Rectal smooth muscle tissue (tissue), 1 donor: ENCODE results near the gene KIAA1217.
"Not testable (repeated sequence)": the region's sequence is repeated elsewhere in the genome, so short reads cannot be mapped to it uniquely, and the experiment has no call there.

ENCODE experiments used
- H3K27ac ChIP-seq: one replicate; pipeline ENCODE4 v1.7.0; 2013; ENCODE audit warnings: low read depth, low read length, inconsistent platforms
- H3K27me3 ChIP-seq: one replicate; pipeline ENCODE4 v1.7.0; 2013; ENCODE audit warnings: low read length; ENCODE audit not compliant: control insufficient read depth, insufficient read depth
- H3K36me3 ChIP-seq: one replicate; pipeline ENCODE4 v1.7.0; 2013; ENCODE audit warnings: low read length; ENCODE audit not compliant: control insufficient read depth, insufficient read depth
- H3K4me1 ChIP-seq: one replicate; pipeline ENCODE4 v1.7.0; 2013; ENCODE audit warnings: low read length; ENCODE audit not compliant: control insufficient read depth, insufficient read depth
- H3K4me3 ChIP-seq: one replicate; pipeline ENCODE4 v1.7.0; 2013; ENCODE audit warnings: low read length
- H3K9ac ChIP-seq: one replicate; pipeline ENCODE4 v1.7.0; 2013; ENCODE audit warnings: low read length

KIAA1217 gene

DNA sequence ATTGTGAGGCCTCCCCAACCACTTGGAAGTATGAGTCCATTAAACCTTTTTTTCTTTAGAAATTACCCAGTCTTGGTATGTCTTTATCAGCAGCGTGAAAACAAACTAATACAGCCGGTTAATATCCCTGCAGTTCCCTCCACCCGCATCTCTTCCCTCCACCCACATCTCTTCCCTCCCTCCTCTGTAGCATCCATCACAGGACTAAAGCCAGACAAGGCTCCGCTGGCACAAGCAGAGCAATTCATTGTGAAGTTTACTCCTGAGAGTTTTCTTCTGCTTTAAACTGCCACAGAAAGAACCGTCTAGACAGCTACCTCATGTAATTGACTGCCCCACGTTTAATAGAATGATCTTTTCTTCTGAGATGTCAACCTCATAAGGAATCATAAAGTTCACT lies 131.5 kb downstream of the KIAA1217 start:
- no peaks in the 10 kb centered on the region for H3K36me3 ChIP-seq
- no peak overlapping the region for H3K9ac ChIP-seq
- peaks cover 2% of the 10 kb centered on the region for H3K4me1 ChIP-seq
- no peak overlapping the region for H3K27ac ChIP-seq
- no peaks in the 10 kb centered on the region for H3K27me3 ChIP-seq
- no peak overlapping the region for H3K4me3 ChIP-seq

GRCh38 chr10:24340883-24341282 lies 131.9 kb downstream of the KIAA1217 start:
- Histone ChIP-seq H3K9ac (no peak overlapping the region), H3K27me3 (no peaks in the 10 kb centered on the region), H3K36me3 (no peaks in the 10 kb centered on the region), H3K27ac (no peak overlapping the region), H3K4me1 (peaks cover 2% of the 10 kb centered on the region), H3K4me3 (no peak overlapping the region)

GRCh38 chr10:24341371-24341770 lies 132.4 kb downstream of the KIAA1217 start:
- Histone ChIP-seq H3K27me3 (no peaks in the 10 kb centered on the region), H3K27ac (no peak overlapping the region), H3K4me1 (peaks cover 2% of the 10 kb centered on the region), H3K9ac (no peak overlapping the region), H3K36me3 (no peaks in the 10 kb centered on the region), H3K4me3 (no peak overlapping the region)

DNA sequence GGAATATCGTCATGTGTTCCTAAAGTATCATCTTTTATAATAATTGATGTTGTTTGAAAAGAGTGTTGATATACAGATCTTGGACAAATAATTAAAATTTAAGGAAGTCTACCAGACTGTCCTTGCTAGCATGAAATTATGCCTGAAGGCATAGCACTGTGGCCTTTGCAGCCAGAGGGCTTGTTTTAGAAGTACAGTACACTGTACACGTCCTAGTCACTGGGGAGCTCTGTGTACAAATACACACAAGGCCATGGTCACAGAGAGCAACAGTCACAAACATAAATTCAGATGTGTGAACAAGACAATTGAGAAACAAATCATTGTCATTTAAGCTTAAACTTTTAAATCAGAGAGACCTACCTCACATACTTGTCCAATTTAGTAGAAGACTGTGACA lies 133.0 kb downstream of the KIAA1217 start:
- Histone ChIP-seq H3K4me1 (peaks cover 2% of the 10 kb centered on the region), H3K36me3 (no peaks in the 10 kb centered on the region), H3K9ac (no peak overlapping the region), H3K27ac (no peak overlapping the region), H3K27me3 (no peaks in the 10 kb centered on the region), H3K4me3 (no peak overlapping the region)

DNA sequence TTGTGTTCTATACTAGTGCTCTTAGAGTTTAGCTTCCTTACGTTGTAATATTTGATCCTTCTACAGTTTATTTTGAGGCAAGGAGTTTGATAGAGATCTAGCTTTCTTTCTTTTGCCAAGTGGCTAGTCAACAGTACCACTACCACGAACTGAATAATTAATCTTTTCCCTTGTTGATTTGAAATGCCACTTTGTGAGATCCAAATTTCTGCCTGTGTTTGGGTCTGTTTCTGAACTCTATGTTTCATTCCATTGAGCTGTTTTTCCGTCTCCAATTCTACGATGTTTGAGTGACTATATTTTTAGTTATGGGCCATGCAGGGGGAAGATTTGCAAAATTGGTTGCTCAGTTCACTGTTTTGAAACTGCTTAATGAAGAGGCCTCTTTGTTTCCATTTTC lies 134.7 kb downstream of the KIAA1217 start:
- Histone ChIP-seq H3K9ac (no peak overlapping the region), H3K27me3 (no peaks in the 10 kb centered on the region), H3K36me3 (no peaks in the 10 kb centered on the region), H3K4me1 (peaks cover 2% of the 10 kb centered on the region), H3K4me3 (no peak overlapping the region), H3K27ac (no peak overlapping the region)

- no peak overlapping the region for H3K9ac ChIP-seq
- H3K4me1 ChIP-seq = peaks cover 2% of the 10 kb centered on the region
- peak overlapping the region; percentile 37 for H3K27ac ChIP-seq
- no peak overlapping the region for H3K4me3 ChIP-seq
- H3K36me3 ChIP-seq = no peaks in the 10 kb centered on the region
- H3K27me3 ChIP-seq = no peaks in the 10 kb centered on the region
Measured at GRCh38 chr10:24344279-24344678, 135.3 kb downstream of the KIAA1217 start.

DNA sequence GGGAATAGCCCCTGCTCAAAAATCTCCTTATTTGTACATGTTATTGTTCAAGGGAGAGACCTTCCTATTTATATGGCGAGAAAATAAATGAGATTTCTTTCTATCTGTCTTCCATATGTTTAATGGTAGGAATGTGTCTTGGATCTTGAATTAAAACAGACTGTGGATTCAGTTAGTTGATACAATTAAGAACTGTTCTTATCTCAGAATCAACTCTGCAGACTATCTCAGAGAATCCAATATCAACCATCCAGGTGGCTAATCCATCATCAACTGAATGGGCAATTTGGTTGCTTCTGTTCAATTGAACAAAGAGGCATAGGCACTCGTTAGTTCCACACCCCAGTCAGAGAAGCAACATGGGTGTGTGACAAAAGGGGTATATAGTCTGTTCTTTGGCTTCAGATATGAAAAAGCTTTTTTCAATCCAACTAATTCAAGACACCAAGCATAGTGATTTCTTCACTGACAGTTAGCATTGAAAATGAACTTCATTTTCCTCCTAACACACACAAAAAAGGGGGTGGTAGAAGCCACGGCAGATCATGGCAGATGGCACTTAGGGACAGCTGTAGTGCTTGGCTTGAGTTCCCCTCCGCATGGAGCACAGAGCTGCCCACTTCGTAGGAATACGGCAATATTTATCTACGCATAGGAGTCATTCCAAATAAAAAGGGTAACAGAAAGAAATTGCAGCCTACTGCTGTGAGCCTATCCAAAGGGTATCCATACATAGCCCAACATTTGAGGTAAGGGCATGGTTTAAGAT lies 135.9 kb downstream of the KIAA1217 start:
- Histone ChIP-seq H3K36me3 (no peaks in the 10 kb centered on the region), H3K27me3 (no peaks in the 10 kb centered on the region), H3K4me1 (peaks cover 2% of the 10 kb centered on the region), H3K27ac (no peak overlapping the region), H3K4me3 (no peak overlapping the region), H3K9ac (no peak overlapping the region)

DNA sequence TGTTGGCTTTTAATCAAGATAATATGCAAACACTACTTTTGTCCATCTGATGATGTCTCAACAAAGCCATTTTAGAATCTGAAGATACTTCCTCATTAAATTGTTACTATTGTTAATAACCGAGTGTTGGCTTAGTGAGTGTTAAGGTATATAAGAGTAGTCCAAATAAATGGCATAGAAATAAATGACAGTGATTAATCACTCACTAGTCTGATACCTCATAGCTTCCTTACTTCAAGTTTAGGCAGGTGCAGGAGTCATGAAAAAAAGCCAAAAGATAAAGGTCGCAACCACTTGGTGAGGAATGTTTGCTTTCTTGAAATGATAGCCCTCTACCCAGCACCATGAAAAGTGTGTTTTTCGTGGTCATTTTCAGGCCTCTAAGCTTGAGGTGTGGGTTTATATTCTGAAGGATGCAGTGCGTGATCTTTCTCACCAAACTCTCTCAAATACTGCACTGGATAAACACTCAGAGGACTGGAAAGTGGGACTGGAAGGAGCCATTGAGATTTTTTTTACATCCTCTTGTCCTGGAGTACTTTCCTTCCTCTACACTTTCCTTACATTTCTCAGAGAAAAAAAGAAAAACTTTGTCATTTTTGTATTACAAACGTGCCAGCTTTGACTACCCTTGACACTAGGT lies 138.1 kb downstream of the KIAA1217 start:
- H3K36me3 ChIP-seq = no peaks in the 10 kb centered on the region

GRCh38 chr10:24349379-24350001 lies 140.6 kb downstream of the KIAA1217 start:
- Histone ChIP-seq H3K27me3 (no peaks in the 10 kb centered on the region), H3K36me3 (no peaks in the 10 kb centered on the region), H3K4me3 (no peak overlapping the region), H3K9ac (no peak overlapping the region), H3K27ac (no peak overlapping the region), H3K4me1 (no peaks in the 10 kb centered on the region)

More for the DNA sequence above, 138.1 kb downstream of the KIAA1217 start:
- H3K4me3 ChIP-seq = no peak overlapping the region
- H3K9ac ChIP-seq = no peak overlapping the region
- peaks cover 2% of the 10 kb centered on the region for H3K4me1 ChIP-seq
- no peak overlapping the region for H3K27ac ChIP-seq
- no peaks in the 10 kb centered on the region for H3K27me3 ChIP-seq

DNA sequence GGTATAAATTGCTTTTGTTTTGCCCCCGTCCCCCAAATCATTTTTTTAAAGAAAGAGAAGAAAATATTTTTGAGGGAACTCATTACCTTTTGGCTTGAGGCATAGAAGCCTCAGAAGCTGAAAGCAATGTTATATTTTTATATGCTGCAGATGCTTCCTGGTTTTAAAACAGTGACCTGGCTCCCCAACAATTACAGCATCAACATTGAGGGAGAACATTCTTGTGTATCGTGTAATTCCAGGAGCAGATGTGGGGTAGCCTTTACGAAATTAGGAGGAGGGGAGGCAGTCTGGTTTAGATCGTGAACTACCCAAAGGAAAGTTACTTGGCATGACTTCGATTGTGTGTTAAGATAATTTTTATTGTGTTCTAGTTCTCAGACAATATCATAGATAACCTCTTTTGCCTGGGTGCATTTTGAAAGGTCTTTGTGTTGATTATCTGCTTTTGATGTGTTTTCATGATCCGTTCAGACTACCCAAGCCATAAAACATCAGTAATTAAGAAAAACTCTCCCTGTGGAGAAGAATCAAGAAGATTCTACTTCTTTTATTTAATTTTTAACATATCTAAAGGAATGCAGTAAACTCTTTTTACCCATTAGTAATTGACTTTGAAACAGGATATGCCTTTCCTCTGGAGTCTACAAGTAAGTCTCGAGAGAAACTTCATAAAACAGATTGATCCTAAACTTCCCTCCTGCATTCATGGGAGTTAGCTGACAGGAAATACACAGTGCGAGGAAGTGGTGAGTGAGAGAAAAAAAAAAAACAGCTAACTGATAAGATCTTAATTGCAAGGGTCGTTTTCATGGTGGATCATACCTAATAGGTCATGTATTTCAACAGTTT lies 141.4 kb downstream of the KIAA1217 start:
- Histone ChIP-seq H3K9ac (no peak overlapping the region), H3K4me1 (no peaks in the 10 kb centered on the region), H3K36me3 (no peaks in the 10 kb centered on the region), H3K27me3 (no peaks in the 10 kb centered on the region), H3K4me3 (no peak overlapping the region), H3K27ac (no peak overlapping the region)

- H3K27ac ChIP-seq, H3K27me3 ChIP-seq, H3K4me1 ChIP-seq, H3K9ac ChIP-seq, H3K36me3 ChIP-seq, H3K4me3 ChIP-seq: not testable (repeated sequence)
Measured at GRCh38 chr10:24350922-24351225, 141.9 kb downstream of the KIAA1217 start.

DNA sequence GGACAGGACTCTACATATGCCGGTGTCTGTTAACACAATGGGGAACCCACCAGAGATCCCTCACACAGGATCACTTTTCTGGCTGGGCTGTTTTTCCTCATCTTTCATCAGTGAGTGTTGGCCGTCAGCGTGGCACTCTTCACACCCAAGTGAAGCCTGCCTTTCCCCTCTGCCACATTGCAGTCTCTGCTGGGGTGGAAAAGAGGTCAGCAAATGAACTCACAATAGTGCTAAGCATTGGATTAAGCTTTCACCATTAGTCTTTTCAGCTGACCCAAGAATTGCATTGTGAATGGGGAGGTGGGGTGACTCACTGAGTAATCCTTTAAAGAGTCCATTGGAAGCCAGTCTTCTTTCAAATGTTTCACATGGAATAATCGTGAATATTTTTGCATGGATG lies 143.0 kb downstream of the KIAA1217 start:
- Histone ChIP-seq H3K27ac (no peak overlapping the region), H3K4me3 (no peak overlapping the region), H3K9ac (no peak overlapping the region), H3K36me3 (no peaks in the 10 kb centered on the region), H3K4me1 (no peaks in the 10 kb centered on the region), H3K27me3 (no peaks in the 10 kb centered on the region)
